ENCODE results near the gene MTREX.

GRCh38 chr5:55426455-55426854 is 118.7 kb downstream of the MTREX start:
- TF ChIP-seq, protein P1, sequence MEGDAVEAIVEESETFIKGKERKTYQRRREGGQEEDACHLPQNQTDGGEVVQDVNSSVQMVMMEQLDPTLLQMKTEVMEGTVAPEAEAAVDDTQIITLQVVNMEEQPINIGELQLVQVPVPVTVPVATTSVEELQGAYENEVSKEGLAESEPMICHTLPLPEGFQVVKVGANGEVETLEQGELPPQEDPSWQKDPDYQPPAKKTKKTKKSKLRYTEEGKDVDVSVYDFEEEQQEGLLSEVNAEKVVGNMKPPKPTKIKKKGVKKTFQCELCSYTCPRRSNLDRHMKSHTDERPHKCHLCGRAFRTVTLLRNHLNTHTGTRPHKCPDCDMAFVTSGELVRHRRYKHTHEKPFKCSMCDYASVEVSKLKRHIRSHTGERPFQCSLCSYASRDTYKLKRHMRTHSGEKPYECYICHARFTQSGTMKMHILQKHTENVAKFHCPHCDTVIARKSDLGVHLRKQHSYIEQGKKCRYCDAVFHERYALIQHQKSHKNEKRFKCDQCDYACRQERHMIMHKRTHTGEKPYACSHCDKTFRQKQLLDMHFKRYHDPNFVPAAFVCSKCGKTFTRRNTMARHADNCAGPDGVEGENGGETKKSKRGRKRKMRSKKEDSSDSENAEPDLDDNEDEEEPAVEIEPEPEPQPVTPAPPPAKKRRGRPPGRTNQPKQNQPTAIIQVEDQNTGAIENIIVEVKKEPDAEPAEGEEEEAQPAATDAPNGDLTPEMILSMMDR (IDR thresholded peaks at IDR 0.05 in 8 of 11, conservative IDR thresholded peaks at IDR 0.05 in 3 of 11): no peak
- TF ChIP-seq POLR2A (IDR thresholded peaks at IDR 0.05) (no peak), POLR2AphosphoS5 (IDR thresholded peaks at IDR 0.05) (no peak)

Data from spleen (tissue), 7 donors.